Natural killer cell (primary cell): Measurements from ENCODE around the gene MACROD2. TPM values are rescaled to one million over a fixed set of nuclear protein-coding genes. Genes with fewer than 3 reads are reported as not detected.

Experiments used
- ATAC-seq, 3 donors: fragments of 150-1000 bp in 2 of 3; fragments of 200-7000 bp in 1 of 3; cut with Tn5 transposase; 1 replicate in 1 of 3; 2 replicates in 2 of 3; pipeline ENCODE4 v1.10.0; 2021; ENCODE audit warnings: mild to moderate bottlenecking in 2 of 3, moderate library complexity in 2 of 3
- DNase-seq, 2 donors: peaks; one replicate each; pipeline versions ENCODE4 v3.0.0 to v3.0.0-alpha.2; 2013 to 2021; ENCODE audit warnings: mixed read lengths in 1 of 2
- H3K27ac ChIP-seq: one replicate; pipeline ENCODE4 v1.5.1; 2013; ENCODE audit warnings: mild to moderate bottlenecking, low read length
- H3K27me3 ChIP-seq: one replicate; pipeline ENCODE4 v1.6.1; 2013; ENCODE audit warnings: low read length; ENCODE audit not compliant: control insufficient read depth, insufficient read depth
- H3K36me3 ChIP-seq: one replicate; pipeline ENCODE4 v1.6.1; 2013; ENCODE audit warnings: low read length; ENCODE audit not compliant: control insufficient read depth, insufficient read depth
- H3K4me1 ChIP-seq: one replicate; pipeline ENCODE4 v1.6.1; 2013; ENCODE audit warnings: low read length; ENCODE audit not compliant: control insufficient read depth, insufficient read depth
- H3K4me3 ChIP-seq: one replicate; pipeline ENCODE4 v1.5.1; 2013; ENCODE audit warnings: low read length
- H3K9me3 ChIP-seq: one replicate; pipeline ENCODE4 v1.6.1; 2013; ENCODE audit warnings: low read length; ENCODE audit not compliant: control insufficient read depth, insufficient read depth
- H3K27ac Mint-ChIP-seq, 2 donors: one replicate each; pipeline ENCODE4 v1.8.0; 2022; ENCODE audit warnings: mild to moderate bottlenecking in 2 of 2, mixed read lengths in 2 of 2, moderate library complexity in 1 of 2
- H3K27me3 Mint-ChIP-seq, 2 donors: one replicate each; pipeline ENCODE4 v1.8.0; 2022; ENCODE audit warnings: low read depth in 2 of 2, mixed read lengths in 2 of 2
- H3K36me3 Mint-ChIP-seq: one replicate; pipeline ENCODE4 v1.8.0; 2022; ENCODE audit warnings: mixed read lengths
- H3K4me1 Mint-ChIP-seq, 2 donors: one replicate each; pipeline ENCODE4 v1.8.0; 2022; ENCODE audit warnings: mixed read lengths in 2 of 2
- H3K4me3 Mint-ChIP-seq: one replicate; pipeline ENCODE4 v1.8.0; 2022; ENCODE audit warnings: mild to moderate bottlenecking, moderate library complexity, mixed read lengths
- H3K9me3 Mint-ChIP-seq, 2 donors: one replicate each; pipeline ENCODE4 v1.8.0; 2022; ENCODE audit warnings: mixed read lengths in 2 of 2
- WGBS: methylation state at CpG from one replicate; pipeline ENCODE4 v1.1.7; 2013; ENCODE audit warnings: missing lambda C conversion rate; ENCODE audit not compliant: insufficient coverage; 5-methylcytosine and 5-hydroxymethylcytosine counted together
- intact Hi-C: fragments of 100-400 bp; cut with micrococcal nuclease; formaldehyde crosslinking; loops from one replicate; pipeline ENCODE4 v1.14.2; 2022
- total RNA-seq, 4 donors: library from RNA; stranded (reverse); fragments of 120-200 nt in 1 of 4; gene quantifications; one replicate each; pipeline versions ENCODE4 v1.2.3 to v1.2.4, GENCODE V29; 2013 to 2022
- TF ChIP-seq, protein P1 (sequence below): fragments of 200-600 bp; IDR thresholded peaks from one replicate; pipeline ENCODE4 v1.8.0; 2022; ENCODE audit warnings: antibody characterized with exemption

MACROD2 gene
- total RNA-seq, 3 donors from 2014 or later (not counting 1 experiment from before 2014, with no cell fraction given), result 0.19 to 0.88 TPM; not detected in 1

DNA sequence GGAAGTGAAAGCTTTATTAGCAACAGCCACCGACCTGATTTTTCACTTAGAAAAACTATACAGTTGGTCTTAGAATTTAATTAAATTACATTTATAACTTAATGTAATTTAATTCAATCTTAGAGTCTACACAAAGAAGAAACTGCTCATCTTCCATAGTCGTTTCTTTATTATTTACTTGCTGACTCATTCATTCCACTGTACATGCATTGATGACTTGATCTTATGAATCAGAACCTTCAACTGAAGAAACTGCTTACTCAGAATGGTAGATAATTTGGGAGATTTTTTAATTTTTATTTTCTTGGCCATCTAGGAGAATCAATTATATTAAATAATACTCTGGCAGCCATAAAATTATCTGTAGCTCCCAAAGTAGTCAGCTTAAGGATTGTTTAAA is 1363.7 kb downstream of the MACROD2 start:
- H3K27ac Mint-ChIP-seq, result no peak overlapping the region
- no peaks in the 10 kb centered on the region for H3K4me1 ChIP-seq
- no peaks in the 10 kb centered on the region for H3K36me3 Mint-ChIP-seq
- H3K27me3 ChIP-seq, result no peaks in the 10 kb centered on the region
- no peaks in the 10 kb centered on the region for H3K36me3 ChIP-seq
- no peak for ATAC-seq
- no peaks in the 10 kb centered on the region for H3K27me3 Mint-ChIP-seq
- TF ChIP-seq, protein P1, sequence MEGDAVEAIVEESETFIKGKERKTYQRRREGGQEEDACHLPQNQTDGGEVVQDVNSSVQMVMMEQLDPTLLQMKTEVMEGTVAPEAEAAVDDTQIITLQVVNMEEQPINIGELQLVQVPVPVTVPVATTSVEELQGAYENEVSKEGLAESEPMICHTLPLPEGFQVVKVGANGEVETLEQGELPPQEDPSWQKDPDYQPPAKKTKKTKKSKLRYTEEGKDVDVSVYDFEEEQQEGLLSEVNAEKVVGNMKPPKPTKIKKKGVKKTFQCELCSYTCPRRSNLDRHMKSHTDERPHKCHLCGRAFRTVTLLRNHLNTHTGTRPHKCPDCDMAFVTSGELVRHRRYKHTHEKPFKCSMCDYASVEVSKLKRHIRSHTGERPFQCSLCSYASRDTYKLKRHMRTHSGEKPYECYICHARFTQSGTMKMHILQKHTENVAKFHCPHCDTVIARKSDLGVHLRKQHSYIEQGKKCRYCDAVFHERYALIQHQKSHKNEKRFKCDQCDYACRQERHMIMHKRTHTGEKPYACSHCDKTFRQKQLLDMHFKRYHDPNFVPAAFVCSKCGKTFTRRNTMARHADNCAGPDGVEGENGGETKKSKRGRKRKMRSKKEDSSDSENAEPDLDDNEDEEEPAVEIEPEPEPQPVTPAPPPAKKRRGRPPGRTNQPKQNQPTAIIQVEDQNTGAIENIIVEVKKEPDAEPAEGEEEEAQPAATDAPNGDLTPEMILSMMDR, result no peak
- no peak overlapping the region for H3K4me3 ChIP-seq
- H3K27ac ChIP-seq, result no peak overlapping the region
- H3K4me1 Mint-ChIP-seq, result no peaks in the 10 kb centered on the region
- no CpG with 5 or more reads among the region's 2 CpGs for WGBS
- no peaks in the 10 kb centered on the region for H3K9me3 ChIP-seq
- H3K9me3 Mint-ChIP-seq, result peaks cover 0 to under 1% of the 10 kb centered on the region in 2 donors
- intact Hi-C loops, result no loop called here
- no peak for DNase-seq
- H3K4me3 Mint-ChIP-seq, result no peak overlapping the region

DNA sequence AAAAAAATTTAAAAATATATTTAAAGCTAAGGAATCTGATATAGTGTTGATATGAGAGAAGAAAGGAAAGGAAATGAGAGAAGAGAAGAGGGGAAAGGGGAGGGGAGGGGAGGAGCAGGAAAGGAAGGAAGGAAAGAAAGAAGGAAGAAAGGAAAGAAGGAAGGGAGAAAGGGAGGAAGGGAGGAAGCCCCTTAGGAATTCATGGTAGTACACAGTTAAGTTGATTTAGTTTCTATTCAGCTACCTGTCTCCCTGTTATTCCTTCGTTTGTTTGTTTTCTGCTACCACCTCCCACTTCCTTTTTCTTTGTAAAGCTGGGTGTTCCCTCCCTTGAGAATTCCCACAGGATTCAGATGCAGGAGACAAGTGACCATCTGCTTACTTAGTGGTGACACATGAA is 1367.5 kb downstream of the MACROD2 start:
- H3K36me3 Mint-ChIP-seq, result no peaks in the 10 kb centered on the region
- no peaks in the 10 kb centered on the region for H3K27me3 ChIP-seq
- TF ChIP-seq, protein P1, result no peak
- no peaks in the 10 kb centered on the region for H3K4me1 ChIP-seq
- H3K27ac ChIP-seq, result no peak overlapping the region
- H3K4me3 Mint-ChIP-seq, result no peak overlapping the region
- H3K4me1 Mint-ChIP-seq, result no peaks in the 10 kb centered on the region
- intact Hi-C loops, result no loop called here
- DNase-seq (no peak), ATAC-seq (no peak)
- no peaks in the 10 kb centered on the region for H3K9me3 ChIP-seq
- no peaks in the 10 kb centered on the region for H3K27me3 Mint-ChIP-seq
- H3K36me3 ChIP-seq, result no peaks in the 10 kb centered on the region
- WGBS, result 43% methylated on average over 1 of the region's 1 CpG
- H3K27ac Mint-ChIP-seq, result no peak overlapping the region
- H3K9me3 Mint-ChIP-seq, result peaks cover 5% of the 10 kb centered on the region in 2 donors
- H3K4me3 ChIP-seq, result no peak overlapping the region

DNA sequence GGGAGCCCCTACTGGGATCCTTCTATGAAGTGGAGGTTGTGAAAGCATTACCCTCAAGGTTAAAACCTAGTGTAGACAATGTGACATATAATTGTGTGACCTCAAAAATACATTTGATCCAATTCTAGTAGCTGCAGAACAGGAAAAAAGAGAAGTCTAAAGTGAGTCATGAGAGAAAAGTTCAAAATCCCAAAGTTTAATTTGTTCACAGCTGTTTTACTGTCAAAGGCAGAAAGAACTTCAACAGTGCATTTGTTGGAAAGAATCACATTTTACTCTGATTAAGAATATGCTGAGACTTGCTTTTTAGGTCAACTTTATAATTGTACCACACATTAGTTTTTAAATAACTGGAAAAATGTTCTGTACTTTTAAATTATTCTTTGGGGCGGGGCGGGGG is 1369.5 kb downstream of the MACROD2 start:
- Histone ChIP-seq H3K4me1 (no peaks in the 10 kb centered on the region), H3K4me3 (no peak overlapping the region), H3K9me3 (no peaks in the 10 kb centered on the region), H3K27ac (no peak overlapping the region), H3K27me3 (no peaks in the 10 kb centered on the region), H3K36me3 (no peaks in the 10 kb centered on the region)
- Mint-ChIP-seq H3K27me3 (no peaks in the 10 kb centered on the region), H3K9me3 (peaks cover 5 to 7% of the 10 kb centered on the region in 2 donors), H3K4me3 (no peak overlapping the region), H3K36me3 (no peaks in the 10 kb centered on the region), H3K4me1 (no peaks in the 10 kb centered on the region), H3K27ac (no peak overlapping the region)
- intact Hi-C loops, result no loop called here
- ATAC-seq, result no peak
- DNase-seq, result no peak
- TF ChIP-seq, protein P1, result no peak
- WGBS, result 100% methylated on average over 2 of the region's 2 CpGs

DNA sequence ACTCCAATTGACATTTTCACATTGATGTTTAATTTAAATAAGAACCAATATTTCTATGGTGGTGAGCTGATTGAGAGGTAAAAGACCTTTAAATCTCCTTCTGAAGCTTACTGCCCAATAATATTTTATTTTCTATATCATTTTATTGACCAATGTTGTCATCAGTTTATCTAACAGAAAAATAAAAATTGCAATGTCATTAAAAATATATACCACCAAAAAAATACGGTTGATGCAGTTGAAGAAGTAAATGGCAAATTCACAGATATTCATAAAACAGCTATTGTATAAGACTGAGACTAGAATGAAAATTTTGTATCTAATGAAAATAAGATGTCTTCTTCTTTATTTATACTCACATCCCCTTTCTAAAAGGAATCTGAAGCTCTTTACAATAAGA is 1375.1 kb downstream of the MACROD2 start:
- H3K27ac ChIP-seq, result no peak overlapping the region
- no peak for ATAC-seq
- H3K27me3 ChIP-seq, result no peaks in the 10 kb centered on the region
- no peak overlapping the region for H3K4me3 ChIP-seq
- Mint-ChIP-seq H3K4me3 (no peak overlapping the region), H3K4me1 (no peaks in the 10 kb centered on the region), H3K27ac (no peak overlapping the region), H3K36me3 (no peaks in the 10 kb centered on the region), H3K9me3 (peaks cover 2 to 5% of the 10 kb centered on the region in 2 donors), H3K27me3 (no peaks in the 10 kb centered on the region)
- WGBS, result no CpG with 5 or more reads among the region's 1 CpG
- intact Hi-C loops, result no loop called here
- TF ChIP-seq, protein P1, result no peak
- no peaks in the 10 kb centered on the region for H3K36me3 ChIP-seq
- DNase-seq, result no peak
- H3K9me3 ChIP-seq, result no peaks in the 10 kb centered on the region
- H3K4me1 ChIP-seq, result no peaks in the 10 kb centered on the region
